ENCODE data around the gene DCAF7. TPM values are rescaled to one million over a fixed set of nuclear protein-coding genes. Genes with fewer than 3 reads are reported as not detected.

The DCAF7 gene
- total RNA-seq, 1 donor from 2014 or later: 137 TPM

DNA sequence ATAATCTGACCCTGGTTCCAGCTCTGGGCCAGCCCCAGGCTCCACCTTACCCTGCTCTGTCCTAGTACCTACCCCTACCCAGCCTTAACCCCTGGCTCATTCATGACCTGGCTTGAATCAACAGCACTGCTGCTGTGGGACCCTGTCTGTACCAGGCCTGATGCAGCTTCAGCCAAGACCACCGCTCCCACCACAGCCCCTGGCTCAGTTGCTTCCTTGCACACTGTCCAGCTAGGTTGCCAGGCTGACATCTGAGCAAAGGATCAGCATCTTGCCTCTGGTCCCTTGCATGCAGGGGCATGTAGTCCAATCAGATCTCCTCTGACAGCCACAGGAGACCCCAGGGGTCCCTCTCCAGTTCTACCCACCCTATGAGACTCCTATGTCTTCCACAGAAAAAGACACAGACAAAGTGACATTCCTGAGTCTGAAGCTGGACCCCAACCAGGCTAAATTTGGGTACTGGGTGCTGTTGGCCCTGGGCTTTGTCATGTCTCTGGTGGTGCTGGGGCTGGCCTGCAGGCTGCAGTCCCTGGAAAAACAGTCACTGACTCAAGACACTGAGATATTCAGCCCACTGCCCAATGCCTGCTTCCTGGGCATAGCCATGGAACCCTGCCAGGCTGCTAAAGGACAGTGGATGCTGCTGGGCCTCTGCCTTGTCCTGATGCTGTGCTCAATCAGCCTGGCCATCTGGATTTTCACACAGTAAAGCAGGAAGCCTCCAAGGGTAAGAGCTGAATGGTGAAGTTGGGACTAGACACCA, 31.0 kb upstream of the DCAF7 start:
- Mint-ChIP-seq H3K36me3 (ENCODE audit: unreplicated experiment) (no peaks in the 10 kb centered on the region), H3K4me3 (ENCODE audit: unreplicated experiment) (no peak overlapping the region), H3K9me3 (ENCODE audit: unreplicated experiment) (no peaks in the 10 kb centered on the region), H3K27ac (ENCODE audit: unreplicated experiment) (no peak overlapping the region), H3K4me1 (ENCODE audit: low read depth, unreplicated experiment) (peaks cover 7% of the 10 kb centered on the region), H3K27me3 (ENCODE audit: unreplicated experiment) (peaks cover 5% of the 10 kb centered on the region)
- TF ChIP-seq, protein P1, sequence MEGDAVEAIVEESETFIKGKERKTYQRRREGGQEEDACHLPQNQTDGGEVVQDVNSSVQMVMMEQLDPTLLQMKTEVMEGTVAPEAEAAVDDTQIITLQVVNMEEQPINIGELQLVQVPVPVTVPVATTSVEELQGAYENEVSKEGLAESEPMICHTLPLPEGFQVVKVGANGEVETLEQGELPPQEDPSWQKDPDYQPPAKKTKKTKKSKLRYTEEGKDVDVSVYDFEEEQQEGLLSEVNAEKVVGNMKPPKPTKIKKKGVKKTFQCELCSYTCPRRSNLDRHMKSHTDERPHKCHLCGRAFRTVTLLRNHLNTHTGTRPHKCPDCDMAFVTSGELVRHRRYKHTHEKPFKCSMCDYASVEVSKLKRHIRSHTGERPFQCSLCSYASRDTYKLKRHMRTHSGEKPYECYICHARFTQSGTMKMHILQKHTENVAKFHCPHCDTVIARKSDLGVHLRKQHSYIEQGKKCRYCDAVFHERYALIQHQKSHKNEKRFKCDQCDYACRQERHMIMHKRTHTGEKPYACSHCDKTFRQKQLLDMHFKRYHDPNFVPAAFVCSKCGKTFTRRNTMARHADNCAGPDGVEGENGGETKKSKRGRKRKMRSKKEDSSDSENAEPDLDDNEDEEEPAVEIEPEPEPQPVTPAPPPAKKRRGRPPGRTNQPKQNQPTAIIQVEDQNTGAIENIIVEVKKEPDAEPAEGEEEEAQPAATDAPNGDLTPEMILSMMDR (IDR thresholded peaks at IDR 0.05; ENCODE audit: partially characterized antibody, unreplicated experiment): no peak
- DNase-seq: no peak

DNA sequence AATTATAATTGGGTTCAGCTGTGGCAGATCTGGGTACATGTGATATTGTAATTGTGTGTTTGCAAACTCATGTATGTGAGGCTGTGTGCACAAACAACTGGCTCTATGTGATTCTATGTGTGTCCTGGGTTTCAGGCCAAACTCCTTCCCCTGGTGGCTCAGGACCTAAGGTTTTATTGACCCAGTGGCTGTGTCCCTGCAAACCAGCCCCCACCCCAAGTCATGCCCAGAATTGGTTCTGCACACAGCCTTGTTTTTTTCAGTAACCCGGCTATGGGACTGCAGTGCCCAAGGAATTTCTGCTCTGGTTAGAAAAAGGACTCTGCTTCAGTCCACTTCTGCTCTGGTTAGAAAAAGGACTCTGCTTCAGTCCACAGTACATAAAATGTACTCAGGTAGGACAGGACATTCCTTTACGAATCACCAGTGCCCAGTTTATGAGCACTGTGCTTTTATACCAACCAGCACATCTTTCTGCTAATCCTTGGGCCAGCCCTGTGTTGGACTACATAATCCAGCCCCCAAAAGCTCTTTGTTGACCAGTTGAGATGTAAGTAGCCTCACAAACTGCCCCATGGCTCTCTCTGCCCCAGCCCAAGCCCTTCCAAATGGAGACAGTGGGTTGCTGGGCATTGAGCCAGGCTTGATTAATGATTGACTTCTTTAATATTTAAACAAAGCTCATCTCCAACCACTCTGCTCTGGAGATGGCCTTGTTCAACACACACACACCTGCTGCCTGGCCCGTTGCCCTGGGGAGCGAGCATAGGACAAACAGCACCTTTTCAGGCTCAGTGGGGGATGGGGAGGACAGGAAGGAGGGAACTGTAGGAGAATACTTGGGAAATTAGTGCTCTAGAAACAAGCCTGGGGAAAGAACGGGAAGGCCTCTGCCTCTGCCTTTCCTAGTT, 30.1 kb upstream of the DCAF7 start:
- Mint-ChIP-seq H3K36me3 (ENCODE audit: unreplicated experiment) (no peaks in the 10 kb centered on the region), H3K4me3 (ENCODE audit: unreplicated experiment) (no peak overlapping the region), H3K27ac (ENCODE audit: unreplicated experiment) (no peak overlapping the region), H3K9me3 (ENCODE audit: unreplicated experiment) (no peaks in the 10 kb centered on the region), H3K4me1 (ENCODE audit: low read depth, unreplicated experiment) (peaks cover 7% of the 10 kb centered on the region), H3K27me3 (ENCODE audit: unreplicated experiment) (peaks cover 5% of the 10 kb centered on the region)
- no peak for DNase-seq
- TF ChIP-seq, protein P1 (IDR thresholded peaks at IDR 0.05; ENCODE audit: partially characterized antibody, unreplicated experiment): no peak

DNA sequence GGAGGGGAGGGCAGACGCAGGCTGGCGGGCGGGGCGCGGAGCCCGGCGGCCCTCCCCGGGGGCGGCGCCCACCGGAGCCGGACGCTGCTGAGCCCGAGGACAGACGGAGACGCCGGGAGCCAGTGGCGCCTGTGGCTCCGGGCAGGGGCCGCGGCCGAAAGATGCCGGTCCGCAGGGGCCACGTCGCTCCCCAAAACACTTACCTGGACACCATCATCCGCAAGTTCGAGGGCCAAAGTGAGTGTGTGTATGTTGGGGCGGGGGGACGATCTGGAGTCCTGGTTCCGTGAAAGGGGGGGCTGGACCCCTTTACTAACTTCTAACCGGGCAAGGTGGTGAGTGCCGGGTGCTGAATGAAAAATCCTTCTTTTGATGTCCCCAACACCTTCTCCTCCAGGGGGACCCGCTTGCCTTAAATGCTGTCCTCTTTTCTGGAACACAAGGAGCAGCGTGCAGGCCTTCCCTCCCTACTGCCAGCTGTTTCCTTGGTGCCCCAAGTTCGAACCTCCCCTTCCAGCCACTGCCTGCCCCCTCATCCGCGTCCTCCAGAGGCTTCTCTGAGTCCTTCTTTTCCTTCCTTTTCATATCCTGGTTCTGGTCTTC, 26.9 kb upstream of the DCAF7 start, which contains the start of gene KCNH6:
TSS of gene KCNH6 (plus strand) at position 106 of the 603 bp plus-strand sequence. CDS start at position 162, 56 bp downstream.
- H3K4me3 Mint-ChIP-seq (ENCODE audit: unreplicated experiment): peak within 1 kb of the TSS; percentile 79
- no peak for DNase-seq
- no peak within 1 kb of the TSS for H3K27ac Mint-ChIP-seq (ENCODE audit: unreplicated experiment)
- peaks cover 7% of the 10 kb centered on the region for H3K4me1 Mint-ChIP-seq (ENCODE audit: low read depth, unreplicated experiment)
- peaks cover 7% of the 10 kb centered on the region for H3K27me3 Mint-ChIP-seq (ENCODE audit: unreplicated experiment)
- TF ChIP-seq, protein P1 (IDR thresholded peaks at IDR 0.05; ENCODE audit: partially characterized antibody, unreplicated experiment): no peak
- peaks cover 3% of the 10 kb centered on the region for H3K9me3 Mint-ChIP-seq (ENCODE audit: unreplicated experiment)
- H3K36me3 Mint-ChIP-seq (ENCODE audit: unreplicated experiment): no peaks in the 10 kb centered on the region

DNA sequence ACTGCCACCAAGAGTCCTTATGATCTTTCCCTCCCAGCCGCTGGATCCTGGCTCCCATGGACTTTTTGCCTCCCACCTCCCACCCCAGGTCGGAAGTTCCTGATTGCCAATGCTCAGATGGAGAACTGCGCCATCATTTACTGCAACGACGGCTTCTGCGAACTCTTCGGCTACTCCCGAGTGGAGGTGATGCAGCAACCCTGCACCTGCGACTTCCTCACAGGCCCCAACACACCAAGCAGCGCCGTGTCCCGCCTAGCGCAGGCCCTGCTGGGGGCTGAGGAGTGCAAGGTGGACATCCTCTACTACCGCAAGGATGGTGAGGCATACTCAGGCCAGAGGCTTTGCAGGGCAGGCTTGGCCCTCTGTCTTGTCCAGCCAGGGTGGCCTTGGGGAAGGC, 26.2 kb upstream of the DCAF7 start:
- Mint-ChIP-seq H3K27ac (ENCODE audit: unreplicated experiment) (no peak overlapping the region), H3K27me3 (ENCODE audit: unreplicated experiment) (peaks cover 11% of the 10 kb centered on the region), H3K4me3 (ENCODE audit: unreplicated experiment) (peak overlapping the region; percentile 79), H3K9me3 (ENCODE audit: unreplicated experiment) (peaks cover 3% of the 10 kb centered on the region), H3K36me3 (ENCODE audit: unreplicated experiment) (no peaks in the 10 kb centered on the region), H3K4me1 (ENCODE audit: low read depth, unreplicated experiment) (peaks cover 7% of the 10 kb centered on the region)
- TF ChIP-seq, protein P1 (IDR thresholded peaks at IDR 0.05; ENCODE audit: partially characterized antibody, unreplicated experiment): no peak
- DNase-seq: no peak
